Loucy (cell line): ENCODE data around the gene CAMK2D.
A peak's percentile ranks its signal among the peaks of the same experiment; 100 is the strongest.

Source experiments
- H2AFZ ChIP-seq: fragments of 200-600 bp; sonication (generic); 2 replicates; pipeline ENCODE4 v1.6.0; 2016; ENCODE audit warnings: antibody characterized with exemption, mild to moderate bottlenecking, low read length, moderate library complexity
- H3F3A ChIP-seq: fragments of 200-600 bp; 2 replicates; pipeline ENCODE4 v1.6.0; 2016; ENCODE audit warnings: antibody characterized with exemption, low read depth, mild to moderate bottlenecking
- H3K27me3 ChIP-seq: fragments of 200-600 bp; sonication (generic); 2 replicates; pipeline ENCODE4 v1.6.1; 2014; ENCODE audit warnings: low read length, mild to moderate bottlenecking; ENCODE audit not compliant: insufficient read depth, poor library complexity, severe bottlenecking
- H3K36me3 ChIP-seq: fragments of 200-600 bp; sonication (generic); 2 replicates; pipeline ENCODE4 v1.6.1; 2016; ENCODE audit warnings: low read length; ENCODE audit not compliant: insufficient read depth
- H3K4me1 ChIP-seq: fragments of 200-600 bp; sonication (generic); 2 replicates; pipeline ENCODE4 v1.5.1; 2014; ENCODE audit warnings: low read length, mild to moderate bottlenecking; ENCODE audit not compliant: insufficient read depth, poor library complexity, severe bottlenecking
- H3K4me2 ChIP-seq: fragments of 200-600 bp; sonication (generic); 2 replicates; pipeline ENCODE4 v1.6.0; 2014; ENCODE audit warnings: antibody characterized with exemption, low read length, low read depth, mild to moderate bottlenecking; ENCODE audit not compliant: poor library complexity, severe bottlenecking
- H3K4me3 ChIP-seq: fragments of 200-600 bp; sonication (generic); 2 replicates; pipeline ENCODE4 v1.5.1; 2014; ENCODE audit warnings: low read length, mild to moderate bottlenecking, mixed read lengths; ENCODE audit not compliant: poor library complexity, severe bottlenecking
- H3K79me2 ChIP-seq: fragments of 200-600 bp; sonication (generic); 2 replicates; pipeline ENCODE4 v1.6.1; 2014; ENCODE audit warnings: low read length; ENCODE audit not compliant: insufficient read depth
- H3K9ac ChIP-seq: fragments of 200-600 bp; sonication (generic); 2 replicates; pipeline ENCODE4 v1.6.0; 2014; ENCODE audit warnings: mild to moderate bottlenecking, low read depth, low read length, moderate library complexity; ENCODE audit not compliant: poor library complexity, severe bottlenecking
- H3K9me2 ChIP-seq: fragments of 200-600 bp; sonication (generic); replicated peaks from 2 replicates; pipeline ENCODE4 v1.6.1; 2016; ENCODE audit warnings: low read depth, low read length, mixed read lengths
- H3K9me3 ChIP-seq: fragments of 200-600 bp; sonication (generic); 2 replicates; pipeline ENCODE4 v1.6.1; 2014; ENCODE audit warnings: mild to moderate bottlenecking, antibody characterized with exemption, low read length, low read depth; ENCODE audit not compliant: insufficient read depth
- H4K20me1 ChIP-seq: fragments of 200-600 bp; sonication (generic); 2 replicates; pipeline ENCODE4 v1.6.0; 2014; ENCODE audit warnings: antibody characterized with exemption, low read length, mild to moderate bottlenecking; ENCODE audit not compliant: insufficient read depth, poor library complexity, severe bottlenecking
- CTCF ChIP-seq: fragments of 200-600 bp; sonication (generic); conservative IDR thresholded peaks from 2 replicates; pipeline ENCODE4 v1.5.1; 2014; ENCODE audit warnings: mild to moderate bottlenecking, antibody characterized with exemption, low read length
- EZH2phosphoT487 ChIP-seq: fragments of 200-600 bp; IDR thresholded peaks from 2 replicates; pipeline ENCODE4 v1.6.1; 2018; ENCODE audit warnings: antibody characterized with exemption, mild to moderate bottlenecking, moderate library complexity, borderline replicate concordance

The CAMK2D gene

GRCh38 chr4:113783701-113784100, 22.2 kb upstream of the CAMK2D start:
- Histone ChIP-seq H2AFZ (no peak overlapping the region), H3F3A (no peaks in the 10 kb centered on the region), H3K79me2 (no peaks in the 10 kb centered on the region), H3K4me3 (no peak overlapping the region), H3K9me3 (no peaks in the 10 kb centered on the region), H3K9me2 (no peaks in the 10 kb centered on the region), H4K20me1 (no peaks in the 10 kb centered on the region), H3K4me1 (peaks cover 9% of the 10 kb centered on the region), H3K27me3 (no peaks in the 10 kb centered on the region), H3K36me3 (no peaks in the 10 kb centered on the region), H3K9ac (no peak overlapping the region), H3K4me2 (no peak overlapping the region)
- TF ChIP-seq CTCF = no peak
- no peak for TF ChIP-seq EZH2phosphoT487

- Histone ChIP-seq H3K36me3 (no peaks in the 10 kb centered on the region), H3K4me2 (no peak overlapping the region), H3K9me3 (no peaks in the 10 kb centered on the region), H3K4me3 (no peak overlapping the region), H3K79me2 (no peaks in the 10 kb centered on the region), H3K27me3 (no peaks in the 10 kb centered on the region), H3K9ac (no peak overlapping the region), H2AFZ (no peak overlapping the region), H3K9me2 (no peaks in the 10 kb centered on the region), H3K4me1 (peaks cover 9% of the 10 kb centered on the region), H3F3A (no peaks in the 10 kb centered on the region), H4K20me1 (no peaks in the 10 kb centered on the region)
- TF ChIP-seq EZH2phosphoT487 (no peak), CTCF (no peak)
Measured at GRCh38 chr4:113783289-113783688, 21.8 kb upstream of the CAMK2D start.

- H3K4me2 ChIP-seq = no peak overlapping the region
- TF ChIP-seq EZH2phosphoT487 (no peak), CTCF (peak; percentile 80)
Measured at GRCh38 chr4:113781439-113782040, 20.0 kb upstream of the CAMK2D start.

More at GRCh38 chr4:113781439-113782040, 20.0 kb upstream of the CAMK2D start:
- Histone ChIP-seq H2AFZ (no peak overlapping the region), H3K4me3 (no peak overlapping the region), H3K79me2 (no peaks in the 10 kb centered on the region), H3K4me1 (peaks cover 9% of the 10 kb centered on the region), H3K9ac (no peak overlapping the region), H3F3A (no peaks in the 10 kb centered on the region), H3K9me2 (no peaks in the 10 kb centered on the region), H3K36me3 (no peaks in the 10 kb centered on the region), H4K20me1 (no peaks in the 10 kb centered on the region), H3K27me3 (no peaks in the 10 kb centered on the region), H3K9me3 (no peaks in the 10 kb centered on the region)
